ENCODE results near the gene GRM7. TPM values are rescaled to one million over a fixed set of nuclear protein-coding genes. Genes with fewer than 3 reads are reported as not detected.

The GRM7 gene
- total and polyA plus RNA-seq, 2 of the 4 experiments (the other 2 are of a cell fraction) = not detected

GRCh38 chr3:7421065-7421464 is 560.1 kb downstream of the GRM7 start:
- no peak overlapping the region for H2AK5ac ChIP-seq (ENCODE audit: low read depth, low read length)
- no peak overlapping the region for H3K27ac ChIP-seq (ENCODE audit: insufficient read depth, low read length)
- no peak overlapping the region for H2AFZ ChIP-seq (replicated peaks; ENCODE audit: low read length, poor library complexity)
- no peaks in the 10 kb centered on the region for H3K9me1 ChIP-seq (ENCODE audit: insufficient read depth, low read length)
- H4K20me1 ChIP-seq (ENCODE audit: insufficient read depth, low read length) = no peaks in the 10 kb centered on the region
- no peak overlapping the region for H3K18ac ChIP-seq (ENCODE audit: low read depth, low read length)
- no peaks in the 10 kb centered on the region for H3K27me3 ChIP-seq (ENCODE audit: control insufficient read depth, insufficient read depth, low read length)
- no peak overlapping the region for H3K4me2 ChIP-seq (ENCODE audit: low read depth, low read length)
- WGBS, 2 experiments (ENCODE audit: extremely low coverage in 2 of 2, insufficient read length in 1 of 2) = no CpG with 5 or more reads among the region's 1 CpG
- no peaks in the 10 kb centered on the region for H3K4me1 ChIP-seq (ENCODE audit: control insufficient read depth, insufficient read depth, low read length)
- no peak overlapping the region for H4K91ac ChIP-seq (ENCODE audit: insufficient read depth, low read depth, low read length)
- ATAC-seq (ENCODE audit: low read depth) (no peak), DNase-seq (no peak)
- no peak overlapping the region for H4K8ac ChIP-seq (ENCODE audit: low read depth in 2 of 2, low read length in 2 of 2)
- H2BK20ac ChIP-seq (ENCODE audit: low read depth, low read length) = no peak overlapping the region
- H4K5ac ChIP-seq (ENCODE audit: low read depth, low read length) = no peak overlapping the region
- H3K4ac ChIP-seq (ENCODE audit: low read depth, low read length) = no peak overlapping the region
- no peak overlapping the region for H2AK9ac ChIP-seq (replicated peaks; ENCODE audit: low read depth, low read length, poor library complexity)
- H2BK120ac ChIP-seq (ENCODE audit: low read depth, low read length) = no peak overlapping the region
- dilution Hi-C loops (cut with HindIII; ENCODE audit: low sequenced_read_pairs, unreplicated experiment) = no loop called here
- no TSS peak for BruUV-seq (replicated peaks)
- no peak overlapping the region for H3K4me3 ChIP-seq (ENCODE audit: insufficient read depth, low read depth, low read length)
- in situ Hi-C loops (cut with MboI; ENCODE audit: low sequenced_read_pairs) = no loop called here
- TF ChIP-seq CEBPB (IDR thresholded peaks at IDR 0.05; ENCODE audit: low read depth, low read length) (no peak), RAD21 (IDR thresholded peaks at IDR 0.05; ENCODE audit: low read length) (no peak), SMC3 (IDR thresholded peaks at IDR 0.05; ENCODE audit: low read depth, low read length) (no peak), USF2 (IDR thresholded peaks at IDR 0.05; ENCODE audit: low read depth, low read length) (no peak), MAFK (IDR thresholded peaks at IDR 0.05; ENCODE audit: low read depth, low read length) (no peak), NFE2L2 (IDR thresholded peaks at IDR 0.05; ENCODE audit: low read depth, low read length) (no peak), MAZ (IDR thresholded peaks at IDR 0.05; ENCODE audit: borderline replicate concordance, low read depth, low read length) (no peak), ELK1 (IDR thresholded peaks at IDR 0.05; ENCODE audit: borderline replicate concordance, low read depth, low read length) (no peak), RCOR1 (IDR thresholded peaks at IDR 0.05; ENCODE audit: insufficient replicate concordance, low read length) (no peak), CTCF (conservative IDR thresholded peaks at IDR 0.05; ENCODE audit: low read depth, low read length) (no peak), FOS (IDR thresholded peaks at IDR 0.05; ENCODE audit: low read depth, low read length) (no peak), MXI1 (IDR thresholded peaks at IDR 0.05; ENCODE audit: borderline replicate concordance, low read depth, low read length) (no peak), POLR2A (IDR thresholded peaks at IDR 0.05; ENCODE audit: low read depth, low read length) (no peak), BHLHE40 (IDR thresholded peaks at IDR 0.05; ENCODE audit: low read depth, low read length) (no peak), CHD1 (IDR thresholded peaks at IDR 0.05; ENCODE audit: low read depth, low read length) (no peak), RFX5 (IDR thresholded peaks at IDR 0.05; ENCODE audit: low read depth, low read length) (no peak)
- no peak overlapping the region for H3K14ac ChIP-seq (replicated peaks; ENCODE audit: low read depth, low read length)
- intact Hi-C loops (cut with micrococcal nuclease) = no loop called here
- H3K79me1 ChIP-seq (ENCODE audit: low read depth in 1 of 2, low read length in 2 of 2) = no peaks in the 10 kb centered on the region
- H3K23ac ChIP-seq (ENCODE audit: low read depth, low read length) = no peak overlapping the region
- no peak overlapping the region for H3K56ac ChIP-seq (ENCODE audit: extremely low read depth, insufficient read depth, low read length)
- CTCF ChIA-PET = no interaction called here
- H3K9ac ChIP-seq (ENCODE audit: low read depth, low read length) = no peak overlapping the region
- H3K9me3 ChIP-seq (ENCODE audit: control insufficient read depth, insufficient read depth, low read length) = peaks cover 2% of the 10 kb centered on the region; the same call in 1 of the 2 replicates
- no peaks in the 10 kb centered on the region for H3K36me3 ChIP-seq (ENCODE audit: control insufficient read depth, insufficient read depth, low read length)
- POLR2A ChIA-PET (ENCODE audit: unreplicated experiment) = no interaction called here
- no peak overlapping the region for H2BK15ac ChIP-seq (ENCODE audit: low read depth, low read length)
- no peak overlapping the region for H2BK5ac ChIP-seq (ENCODE audit: low read depth, low read length, poor library complexity, severe bottlenecking)

Measured in IMR-90 (cell line).